ENCODE measurements around the gene LRRC73.

- TF ChIP-seq CTCF (IDR thresholded peaks at IDR 0.05; ENCODE audit: borderline replicate concordance, extremely low read depth, low read length, poor library complexity, severe bottlenecking): no peak
- no peak for TF ChIP-seq EZH2 (IDR thresholded peaks at IDR 0.05; ENCODE audit: borderline replicate concordance, low read depth, low read length, severe bottlenecking)
Observed at GRCh38 chr6:43493230-43493629, 16.9 kb downstream of the LRRC73 start.
